ENCODE measurements around the gene REXO1. TPM values are rescaled to one million over a fixed set of nuclear protein-coding genes. Genes with fewer than 3 reads are reported as not detected.

The REXO1 gene
- total RNA-seq, 2 donors from 2014 or later: 18.2 to 24.5 TPM

- no peaks in the 10 kb centered on the region for H3K9me3 ChIP-seq
Measured at GRCh38 chr19:1823539-1824251, 24.6 kb downstream of the REXO1 start.

GRCh38 chr19:1823020-1823419 lies 25.3 kb downstream of the REXO1 start:
- Histone ChIP-seq H3K36me3 (peaks cover 61% of the 10 kb centered on the region), H3K4me1 (ENCODE audit: control insufficient read depth in 1 of 2, low read depth in 2 of 2) (peaks cover 0 to 4% of the 10 kb centered on the region in 2 donors), H3K27ac (no peak overlapping the region), H3K27me3 (replicated peaks; ENCODE audit: insufficient read depth) (no peaks in the 10 kb centered on the region), H3K9me3 (no peaks in the 10 kb centered on the region), H3K4me3 (no peak overlapping the region)
- no peak for DNase-seq (ENCODE audit: low spot score)
- no peak for TF ChIP-seq CTCF (IDR thresholded peaks at IDR 0.05)
- ATAC-seq (ENCODE audit: insufficient number of reproducible peaks, low FRiP score, low read depth): no peak

More at GRCh38 chr19:1823539-1824251, 24.6 kb downstream of the REXO1 start:
- peaks cover 59% of the 10 kb centered on the region for H3K36me3 ChIP-seq
- no peak overlapping the region for H3K4me3 ChIP-seq
- H3K4me1 ChIP-seq (ENCODE audit: control insufficient read depth in 1 of 2, low read depth in 2 of 2): peaks cover 0 to 4% of the 10 kb centered on the region in 2 donors
- ATAC-seq (ENCODE audit: insufficient number of reproducible peaks, low FRiP score, low read depth) (no peak), DNase-seq (ENCODE audit: low spot score) (no peak)
- no peak overlapping the region for H3K27ac ChIP-seq
- no peaks in the 10 kb centered on the region for H3K27me3 ChIP-seq (replicated peaks; ENCODE audit: insufficient read depth)
- TF ChIP-seq CTCF (IDR thresholded peaks at IDR 0.05): no peak

GRCh38 chr19:1822210-1822609 lies 26.1 kb downstream of the REXO1 start:
- no peak for ATAC-seq (ENCODE audit: insufficient number of reproducible peaks, low FRiP score, low read depth)
- Histone ChIP-seq H3K4me1 (ENCODE audit: control insufficient read depth in 1 of 2, low read depth in 2 of 2) (peaks cover 0 to 4% of the 10 kb centered on the region in 2 donors), H3K27me3 (replicated peaks; ENCODE audit: insufficient read depth) (no peaks in the 10 kb centered on the region), H3K27ac (no peak overlapping the region), H3K4me3 (no peak overlapping the region), H3K36me3 (peaks cover 61% of the 10 kb centered on the region), H3K9me3 (no peaks in the 10 kb centered on the region)
- no peak for TF ChIP-seq CTCF (IDR thresholded peaks at IDR 0.05)
- DNase-seq (ENCODE audit: low spot score): no peak

- Histone ChIP-seq H3K27me3 (replicated peaks; ENCODE audit: insufficient read depth) (no peaks in the 10 kb centered on the region), H3K4me3 (no peak overlapping the region), H3K4me1 (ENCODE audit: control insufficient read depth in 1 of 2, low read depth in 2 of 2) (no peaks in the 10 kb centered on the region), H3K27ac (no peak overlapping the region), H3K9me3 (no peaks in the 10 kb centered on the region), H3K36me3 (peaks cover 70% of the 10 kb centered on the region)
- no peak for ATAC-seq (ENCODE audit: insufficient number of reproducible peaks, low FRiP score, low read depth)
- TF ChIP-seq CTCF (IDR thresholded peaks at IDR 0.05): no peak
- DNase-seq (ENCODE audit: low spot score): no peak
Measured at GRCh38 chr19:1819341-1820255, 28.7 kb downstream of the REXO1 start.

GRCh38 chr19:1818549-1819195 lies 29.6 kb downstream of the REXO1 start:
- no peak for DNase-seq (ENCODE audit: low spot score)
- ATAC-seq (ENCODE audit: insufficient number of reproducible peaks, low FRiP score, low read depth): no peak
- Histone ChIP-seq H3K36me3 (peaks cover 69% of the 10 kb centered on the region), H3K9me3 (no peaks in the 10 kb centered on the region), H3K27me3 (replicated peaks; ENCODE audit: insufficient read depth) (no peaks in the 10 kb centered on the region), H3K4me1 (ENCODE audit: control insufficient read depth in 1 of 2, low read depth in 2 of 2) (no peaks in the 10 kb centered on the region), H3K4me3 (no peak overlapping the region), H3K27ac (no peak overlapping the region)
- no peak for TF ChIP-seq CTCF (IDR thresholded peaks at IDR 0.05)

Measured in thoracic aorta (tissue), 2 donors.